Stomach (tissue), 4 donors: ENCODE measurements around the gene TXNDC17.

Experiments
- POLR2A ChIP-seq, 4 donors: fragments of 450-650 bp; IDR thresholded peaks; one replicate each; pipeline ENCODE4 v1.6.1; 2016; ENCODE audit warnings: antibody characterized with exemption in 4 of 4, control low read depth in 2 of 4, mild to moderate bottlenecking in 1 of 4, moderate library complexity in 1 of 4
- POLR2AphosphoS5 ChIP-seq, 3 donors: sonication (generic); formaldehyde crosslinking; IDR thresholded peaks; one replicate each; pipeline ENCODE4 v1.6.1; 2016; ENCODE audit warnings: antibody characterized with exemption in 3 of 3
- TF ChIP-seq, protein P1 (sequence below), 7 experiments: fragments of 450-650 bp in 4 of 7; fragments of 200-600 bp in 3 of 7; sonication (generic) in 3 of 7; IDR thresholded peaks; one replicate each; pipeline ENCODE4 v1.5.1; 2016 to 2019; ENCODE audit warnings: antibody characterized with exemption in 7 of 7, control low read depth in 2 of 7, mild to moderate bottlenecking in 1 of 7

- TF ChIP-seq, protein P1, sequence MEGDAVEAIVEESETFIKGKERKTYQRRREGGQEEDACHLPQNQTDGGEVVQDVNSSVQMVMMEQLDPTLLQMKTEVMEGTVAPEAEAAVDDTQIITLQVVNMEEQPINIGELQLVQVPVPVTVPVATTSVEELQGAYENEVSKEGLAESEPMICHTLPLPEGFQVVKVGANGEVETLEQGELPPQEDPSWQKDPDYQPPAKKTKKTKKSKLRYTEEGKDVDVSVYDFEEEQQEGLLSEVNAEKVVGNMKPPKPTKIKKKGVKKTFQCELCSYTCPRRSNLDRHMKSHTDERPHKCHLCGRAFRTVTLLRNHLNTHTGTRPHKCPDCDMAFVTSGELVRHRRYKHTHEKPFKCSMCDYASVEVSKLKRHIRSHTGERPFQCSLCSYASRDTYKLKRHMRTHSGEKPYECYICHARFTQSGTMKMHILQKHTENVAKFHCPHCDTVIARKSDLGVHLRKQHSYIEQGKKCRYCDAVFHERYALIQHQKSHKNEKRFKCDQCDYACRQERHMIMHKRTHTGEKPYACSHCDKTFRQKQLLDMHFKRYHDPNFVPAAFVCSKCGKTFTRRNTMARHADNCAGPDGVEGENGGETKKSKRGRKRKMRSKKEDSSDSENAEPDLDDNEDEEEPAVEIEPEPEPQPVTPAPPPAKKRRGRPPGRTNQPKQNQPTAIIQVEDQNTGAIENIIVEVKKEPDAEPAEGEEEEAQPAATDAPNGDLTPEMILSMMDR (IDR thresholded peaks at IDR 0.05), result no peak
- TF ChIP-seq POLR2A (IDR thresholded peaks at IDR 0.05), result no peak
- no peak for TF ChIP-seq POLR2AphosphoS5 (IDR thresholded peaks at IDR 0.05)
Observed at GRCh38 chr17:6636105-6636504, 4.8 kb upstream of the TXNDC17 start.
